A673 (cell line): ENCODE results near the gene MND1.

Experiments
- EZH2 ChIP-seq: fragments of 200-600 bp; sonication (generic); IDR thresholded peaks from 2 replicates; pipeline ENCODE4 v1.6.1; 2017; ENCODE audit warnings: borderline replicate concordance, low read depth, mild to moderate bottlenecking, mixed read lengths, antibody characterized with exemption, low read length; ENCODE audit not compliant: poor library complexity, severe bottlenecking
- TF ChIP-seq, protein P1 (sequence below): fragments of 300-800, 200-600 bp; sonication (generic); conservative IDR thresholded peaks from 2 replicates; pipeline ENCODE4 v1.5.1; 2017; ENCODE audit warnings: low read depth, mild to moderate bottlenecking, antibody characterized with exemption, low read length, moderate library complexity, mixed read lengths

DNA sequence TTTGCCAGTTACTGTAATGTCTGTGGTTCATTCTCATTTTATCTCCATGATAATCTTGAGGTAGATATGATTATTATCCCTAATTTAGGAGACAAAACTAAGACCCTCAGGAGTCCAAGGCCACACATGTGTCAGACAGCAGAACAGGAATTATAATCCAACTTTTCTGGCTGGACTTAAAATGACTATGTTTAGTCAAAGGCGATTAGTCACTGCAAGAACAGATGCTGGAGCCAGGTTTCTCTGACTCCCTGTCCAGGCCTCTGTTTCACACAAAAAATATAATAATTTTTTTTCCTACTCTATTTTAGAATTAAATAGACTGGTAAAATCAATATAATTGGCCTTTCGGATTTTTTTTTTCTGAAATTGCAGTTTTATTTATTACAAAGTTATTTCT is 64.9 kb downstream of the MND1 start:
- TF ChIP-seq, protein P1, sequence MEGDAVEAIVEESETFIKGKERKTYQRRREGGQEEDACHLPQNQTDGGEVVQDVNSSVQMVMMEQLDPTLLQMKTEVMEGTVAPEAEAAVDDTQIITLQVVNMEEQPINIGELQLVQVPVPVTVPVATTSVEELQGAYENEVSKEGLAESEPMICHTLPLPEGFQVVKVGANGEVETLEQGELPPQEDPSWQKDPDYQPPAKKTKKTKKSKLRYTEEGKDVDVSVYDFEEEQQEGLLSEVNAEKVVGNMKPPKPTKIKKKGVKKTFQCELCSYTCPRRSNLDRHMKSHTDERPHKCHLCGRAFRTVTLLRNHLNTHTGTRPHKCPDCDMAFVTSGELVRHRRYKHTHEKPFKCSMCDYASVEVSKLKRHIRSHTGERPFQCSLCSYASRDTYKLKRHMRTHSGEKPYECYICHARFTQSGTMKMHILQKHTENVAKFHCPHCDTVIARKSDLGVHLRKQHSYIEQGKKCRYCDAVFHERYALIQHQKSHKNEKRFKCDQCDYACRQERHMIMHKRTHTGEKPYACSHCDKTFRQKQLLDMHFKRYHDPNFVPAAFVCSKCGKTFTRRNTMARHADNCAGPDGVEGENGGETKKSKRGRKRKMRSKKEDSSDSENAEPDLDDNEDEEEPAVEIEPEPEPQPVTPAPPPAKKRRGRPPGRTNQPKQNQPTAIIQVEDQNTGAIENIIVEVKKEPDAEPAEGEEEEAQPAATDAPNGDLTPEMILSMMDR = no peak
- no peak for TF ChIP-seq EZH2
